GM21619 (cell line): ENCODE results near the gene DPP6.

Experiments
- ATAC-seq: cut with Tn5 transposase; IDR thresholded peaks from one replicate; pipeline ENCODE4 v1.9.1; 2021; ENCODE audit not compliant: unreplicated experiment

The DPP6 gene

DNA sequence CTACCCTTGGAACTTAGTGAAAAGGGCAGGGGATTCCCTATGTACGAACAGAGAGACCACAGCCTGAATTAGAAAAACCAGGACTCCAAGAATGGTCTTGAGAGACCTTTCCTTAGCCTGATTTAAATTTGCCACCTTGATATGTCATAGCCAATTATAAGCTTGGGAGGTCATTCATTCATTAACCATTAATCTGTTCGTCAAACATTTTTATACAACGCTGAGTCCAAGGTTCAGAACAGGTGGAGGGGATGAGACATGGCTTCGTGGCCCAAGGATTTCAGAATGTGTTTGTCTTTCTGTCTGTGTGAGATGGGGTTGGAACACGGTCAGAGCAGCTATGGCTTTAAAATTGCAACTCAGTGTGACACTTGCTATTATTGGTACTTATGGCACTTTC, 792.8 kb downstream of the DPP6 start:
- no peak for ATAC-seq

DNA sequence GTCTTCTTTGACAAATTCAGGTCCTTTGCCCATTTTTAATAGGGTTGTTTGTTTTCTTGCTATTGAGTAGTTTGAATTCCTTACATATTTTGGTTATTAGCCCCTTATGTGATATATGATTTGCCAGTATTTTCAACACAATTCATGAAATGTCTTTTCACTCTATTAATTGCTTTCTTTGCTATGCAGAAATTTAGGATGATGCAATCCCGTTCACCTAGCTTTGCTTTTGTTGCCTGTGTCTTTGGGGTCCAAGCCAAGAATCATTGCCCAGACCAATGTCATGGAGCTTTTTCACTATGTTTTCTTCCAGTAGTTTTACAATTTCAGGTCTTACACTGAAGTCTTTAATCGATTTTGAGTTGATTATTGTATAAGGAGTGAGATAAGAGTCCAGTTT, 796.3 kb downstream of the DPP6 start:
- ATAC-seq = no peak

DNA sequence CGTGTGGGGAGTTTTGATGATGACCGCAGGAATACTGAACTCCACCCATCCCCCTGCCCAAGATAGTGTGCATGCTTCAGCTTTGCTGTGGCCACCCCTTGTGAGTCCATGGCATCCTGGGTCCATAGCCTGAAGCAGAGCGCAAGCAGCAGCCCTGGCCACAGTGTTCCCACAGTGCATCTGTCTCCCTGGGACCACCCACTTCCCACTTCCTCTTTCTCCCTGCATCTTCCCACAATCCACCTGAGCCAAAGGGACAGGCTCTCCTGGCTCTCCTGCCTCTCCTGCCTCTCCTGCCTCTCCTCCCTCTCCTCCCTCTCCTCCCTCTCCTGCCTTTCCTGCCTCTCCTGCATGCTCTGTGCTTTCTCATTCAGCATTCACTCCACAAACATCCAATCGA, 800.0 kb downstream of the DPP6 start:
- ATAC-seq = no peak

DNA sequence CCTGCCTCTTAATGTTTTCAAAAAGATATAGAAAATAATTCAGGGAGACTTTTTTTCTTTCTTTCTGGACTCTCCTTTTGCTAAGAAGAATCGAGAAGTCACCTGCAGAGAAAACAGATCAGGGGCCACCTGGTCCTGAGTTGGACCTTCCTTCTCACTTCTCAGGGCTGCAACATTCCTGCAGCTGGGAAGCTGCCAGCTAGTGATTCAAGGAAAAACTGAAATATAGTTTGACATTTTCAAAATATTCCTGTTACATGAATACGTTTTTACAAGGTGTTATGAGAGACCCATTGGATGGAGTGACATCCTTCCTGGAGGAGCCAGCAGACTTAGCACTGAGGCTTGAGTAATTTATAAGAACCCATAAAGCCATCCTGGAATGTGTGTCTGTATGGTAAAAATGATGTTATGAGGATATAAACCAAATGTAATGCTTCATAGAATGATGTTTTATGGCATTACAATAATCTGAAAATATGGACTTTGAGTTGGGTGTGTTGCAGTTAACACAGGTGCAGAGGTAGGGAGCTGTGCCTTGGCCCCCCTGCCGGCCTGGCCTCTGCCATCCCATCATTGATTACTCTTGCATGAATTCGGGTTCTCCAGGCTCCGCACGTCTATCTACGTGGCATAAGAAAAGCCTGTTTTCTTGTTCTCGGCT, 801.0 kb downstream of the DPP6 start:
- ATAC-seq = no peak

- no peak for ATAC-seq
Measured at GRCh38 chr7:154853727-154854095, 801.5 kb downstream of the DPP6 start.

- ATAC-seq = no peak
Measured at GRCh38 chr7:154854836-154855235, 802.6 kb downstream of the DPP6 start.

DNA sequence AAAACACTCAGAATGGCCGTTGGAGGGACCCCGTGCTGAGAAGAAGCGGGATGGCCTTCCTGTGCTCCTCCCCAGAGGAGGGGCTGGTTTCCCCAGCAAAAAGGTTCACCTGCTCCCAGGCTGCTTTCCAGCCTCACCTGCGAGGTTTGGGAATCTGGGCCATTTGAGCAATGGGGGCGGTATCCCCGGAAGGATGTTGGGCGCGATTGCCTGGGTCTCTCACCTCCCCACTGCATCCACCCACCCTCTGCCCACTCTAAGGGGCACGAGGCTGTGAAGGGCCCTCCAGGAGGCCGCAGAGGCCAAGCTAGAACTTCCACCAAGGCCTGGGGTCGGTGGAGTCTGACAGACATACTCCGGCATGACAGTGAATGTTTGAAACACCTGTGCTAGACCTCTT, 803.2 kb downstream of the DPP6 start:
- no peak for ATAC-seq

GRCh38 chr7:154856733-154857132, 804.5 kb downstream of the DPP6 start:
- ATAC-seq = no peak

DNA sequence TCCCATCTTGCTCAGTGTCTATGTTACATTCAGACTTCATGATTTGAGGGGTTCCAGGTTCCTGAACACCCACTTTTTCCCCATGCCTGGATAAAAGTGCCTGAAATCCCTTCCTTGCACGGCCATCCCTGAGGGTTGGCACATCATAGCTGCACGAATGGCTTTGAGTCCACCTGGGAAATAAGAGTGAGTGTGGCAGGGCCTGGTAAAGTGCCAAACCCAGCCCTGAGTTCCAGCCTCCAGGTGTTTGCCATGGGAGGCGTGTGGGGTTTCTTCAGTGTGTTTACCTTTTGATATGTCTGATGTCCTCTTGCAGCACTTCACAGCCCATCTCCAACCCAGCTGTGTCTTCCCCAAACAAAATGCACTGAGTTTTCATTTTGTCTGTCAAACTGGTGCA, 805.0 kb downstream of the DPP6 start:
- no peak for ATAC-seq

- ATAC-seq = no peak
Measured at GRCh38 chr7:154857728-154858681, 805.8 kb downstream of the DPP6 start.

- no peak for ATAC-seq
Measured at GRCh38 chr7:154858836-154859537, 806.8 kb downstream of the DPP6 start.

DNA sequence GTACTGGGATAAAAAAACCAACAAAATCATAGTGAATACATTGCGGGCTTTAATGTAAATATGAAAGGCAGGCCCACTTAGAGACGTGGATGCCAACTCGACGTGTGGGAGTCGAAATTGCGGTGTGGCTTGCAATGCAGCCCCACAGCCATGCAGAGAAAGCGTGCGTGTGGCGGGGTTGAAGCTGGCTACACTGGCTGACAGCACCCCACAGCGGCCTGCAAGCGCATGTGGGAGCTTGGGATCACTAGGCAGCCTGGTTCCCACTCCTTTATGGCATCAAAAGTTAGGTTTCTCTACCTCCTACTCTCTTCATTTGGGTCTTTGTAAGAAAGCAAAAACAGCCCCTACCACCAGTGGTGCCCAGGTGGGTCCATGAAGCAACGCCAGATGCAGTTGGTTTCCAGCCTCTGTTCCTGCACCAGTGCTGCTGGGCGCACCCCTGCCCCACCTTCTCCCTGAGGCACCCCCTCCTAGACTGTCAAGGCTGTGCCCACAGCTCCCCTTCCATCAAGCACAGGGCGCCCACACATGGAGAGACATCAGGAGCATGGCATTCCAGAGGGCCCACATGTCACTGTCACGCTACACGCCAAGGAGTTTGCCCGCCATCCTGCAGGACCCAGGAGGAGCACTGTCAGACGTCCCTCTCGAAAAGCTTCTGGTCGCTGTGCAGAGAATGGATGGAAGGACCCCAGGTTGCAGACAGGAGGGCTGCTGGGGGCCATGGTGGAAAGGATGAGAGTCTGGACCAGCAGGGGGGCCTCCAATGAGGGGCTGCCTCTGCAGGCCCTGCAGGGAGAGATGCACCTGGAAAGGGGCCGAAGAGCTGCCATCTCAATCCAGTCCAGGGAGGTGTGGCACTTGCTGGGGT, 807.8 kb downstream of the DPP6 start:
- ATAC-seq = no peak

DNA sequence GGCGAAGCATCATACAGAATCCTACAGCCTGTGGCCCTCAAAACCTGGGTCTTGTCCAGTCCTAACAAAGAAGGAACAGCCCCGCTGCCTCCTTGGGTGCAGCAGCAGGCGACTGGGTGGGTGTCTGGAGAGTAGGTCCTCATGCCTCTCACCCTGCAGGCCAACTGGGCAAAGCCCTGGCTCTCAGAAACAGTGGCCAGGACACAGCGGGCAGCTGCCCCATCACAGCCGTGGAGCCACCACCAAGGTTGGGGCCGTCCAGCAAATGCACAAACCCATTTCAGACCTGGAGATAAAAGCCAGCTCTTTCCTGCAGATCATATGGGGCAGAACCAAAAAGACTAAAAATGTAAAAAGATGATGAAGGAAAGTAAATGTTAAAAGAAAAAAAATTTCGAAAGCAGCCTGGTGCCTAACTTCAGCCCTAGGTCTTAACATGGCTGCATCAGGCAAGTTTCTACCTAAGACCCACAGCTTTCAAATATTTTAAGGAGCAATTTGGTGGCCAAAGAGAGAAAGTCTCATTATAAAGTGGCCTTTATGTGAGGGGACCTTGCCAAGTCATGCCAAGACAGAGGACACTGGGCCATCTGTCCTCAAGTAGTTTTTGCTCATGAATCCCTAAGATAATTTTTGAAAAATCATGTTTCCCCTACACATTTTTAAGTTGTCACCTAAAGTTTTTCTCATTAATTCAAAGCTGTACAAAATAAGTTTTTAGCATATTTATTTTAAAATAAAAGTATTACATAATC, 808.6 kb downstream of the DPP6 start:
- ATAC-seq = no peak

- no peak for ATAC-seq
Measured at GRCh38 chr7:154861589-154861988, 809.4 kb downstream of the DPP6 start.

GRCh38 chr7:154862153-154862791, 810.1 kb downstream of the DPP6 start:
- ATAC-seq = no peak

GRCh38 chr7:154863766-154864522, 811.7 kb downstream of the DPP6 start:
- ATAC-seq = no peak

DNA sequence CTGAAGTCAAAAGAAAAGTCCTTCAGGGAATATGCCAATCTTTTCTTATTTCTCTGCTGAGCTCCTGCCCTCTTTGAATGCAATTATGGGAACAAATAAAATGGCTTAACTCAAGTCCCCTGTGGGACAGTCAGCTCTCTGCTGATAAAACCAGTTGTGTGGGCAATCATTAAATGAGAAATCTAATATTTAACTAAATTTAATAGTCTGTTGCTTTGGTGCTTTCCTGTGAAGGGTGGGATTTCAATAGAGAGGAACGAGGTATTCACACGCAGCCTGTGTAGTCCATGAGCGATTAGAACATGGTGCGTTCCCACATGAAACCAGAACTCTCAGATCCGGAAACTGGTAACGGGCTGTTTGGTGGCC, 812.3 kb downstream of the DPP6 start:
- no peak for ATAC-seq

GRCh38 chr7:154865984-154866685, 813.9 kb downstream of the DPP6 start:
- ATAC-seq = no peak
